ENCODE measurements around the gene PFN3.

- TF ChIP-seq, protein P1, sequence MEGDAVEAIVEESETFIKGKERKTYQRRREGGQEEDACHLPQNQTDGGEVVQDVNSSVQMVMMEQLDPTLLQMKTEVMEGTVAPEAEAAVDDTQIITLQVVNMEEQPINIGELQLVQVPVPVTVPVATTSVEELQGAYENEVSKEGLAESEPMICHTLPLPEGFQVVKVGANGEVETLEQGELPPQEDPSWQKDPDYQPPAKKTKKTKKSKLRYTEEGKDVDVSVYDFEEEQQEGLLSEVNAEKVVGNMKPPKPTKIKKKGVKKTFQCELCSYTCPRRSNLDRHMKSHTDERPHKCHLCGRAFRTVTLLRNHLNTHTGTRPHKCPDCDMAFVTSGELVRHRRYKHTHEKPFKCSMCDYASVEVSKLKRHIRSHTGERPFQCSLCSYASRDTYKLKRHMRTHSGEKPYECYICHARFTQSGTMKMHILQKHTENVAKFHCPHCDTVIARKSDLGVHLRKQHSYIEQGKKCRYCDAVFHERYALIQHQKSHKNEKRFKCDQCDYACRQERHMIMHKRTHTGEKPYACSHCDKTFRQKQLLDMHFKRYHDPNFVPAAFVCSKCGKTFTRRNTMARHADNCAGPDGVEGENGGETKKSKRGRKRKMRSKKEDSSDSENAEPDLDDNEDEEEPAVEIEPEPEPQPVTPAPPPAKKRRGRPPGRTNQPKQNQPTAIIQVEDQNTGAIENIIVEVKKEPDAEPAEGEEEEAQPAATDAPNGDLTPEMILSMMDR (conservative IDR thresholded peaks at IDR 0.05; ENCODE audit: low read length) = no peak
- TF ChIP-seq EZH2phosphoT487 (IDR thresholded peaks at IDR 0.05; ENCODE audit: borderline replicate concordance, low read depth, low read length) = no peak
Observed at GRCh38 chr5:177383181-177383580, 17.3 kb downstream of the PFN3 start.
